ES-I3 (cell line): Measurements from ENCODE around the gene PDE4B.

Experiments used
- H3K36me3 ChIP-seq: 2 replicates; pipeline ENCODE4 v1.6.1; 2013; ENCODE audit warnings: mild to moderate bottlenecking, low read length, control low read depth, moderate library complexity; ENCODE audit not compliant: insufficient read depth
- H3K4me1 ChIP-seq: 2 replicates; pipeline ENCODE4 v1.6.1; 2013; ENCODE audit warnings: mild to moderate bottlenecking, control low read depth, low read length; ENCODE audit not compliant: insufficient read depth
- H3K9ac ChIP-seq: 2 replicates; pipeline ENCODE4 v1.6.1; 2013; ENCODE audit warnings: low read depth, mild to moderate bottlenecking, low read length, moderate library complexity
- H3K9me3 ChIP-seq: 2 replicates; pipeline ENCODE4 v1.6.1; 2013; ENCODE audit warnings: mild to moderate bottlenecking, low read length, moderate library complexity; ENCODE audit not compliant: control insufficient read depth, insufficient read depth

PDE4B gene

DNA sequence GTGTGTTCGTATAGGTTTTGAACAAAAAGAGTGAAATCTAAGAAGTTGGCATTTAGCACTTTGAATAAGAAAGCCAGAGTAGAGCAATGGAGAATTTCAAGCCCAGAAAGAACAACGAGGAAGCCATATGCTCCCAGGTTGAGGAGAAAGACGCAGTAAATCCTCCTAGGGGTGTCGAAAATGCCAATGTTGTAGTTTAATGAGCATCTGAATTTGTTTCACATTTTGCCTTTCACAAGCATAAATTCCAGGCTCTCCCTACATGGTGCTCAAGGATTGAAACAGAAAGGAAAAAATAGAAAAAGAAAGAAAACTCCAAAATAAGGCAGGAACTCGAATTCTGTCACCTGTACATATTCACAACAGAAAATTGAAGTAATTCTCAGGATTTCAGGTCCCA lies 476.5 kb downstream of the PDE4B start:
- H3K4me1 ChIP-seq, result peaks cover 19% of the 10 kb centered on the region

DNA sequence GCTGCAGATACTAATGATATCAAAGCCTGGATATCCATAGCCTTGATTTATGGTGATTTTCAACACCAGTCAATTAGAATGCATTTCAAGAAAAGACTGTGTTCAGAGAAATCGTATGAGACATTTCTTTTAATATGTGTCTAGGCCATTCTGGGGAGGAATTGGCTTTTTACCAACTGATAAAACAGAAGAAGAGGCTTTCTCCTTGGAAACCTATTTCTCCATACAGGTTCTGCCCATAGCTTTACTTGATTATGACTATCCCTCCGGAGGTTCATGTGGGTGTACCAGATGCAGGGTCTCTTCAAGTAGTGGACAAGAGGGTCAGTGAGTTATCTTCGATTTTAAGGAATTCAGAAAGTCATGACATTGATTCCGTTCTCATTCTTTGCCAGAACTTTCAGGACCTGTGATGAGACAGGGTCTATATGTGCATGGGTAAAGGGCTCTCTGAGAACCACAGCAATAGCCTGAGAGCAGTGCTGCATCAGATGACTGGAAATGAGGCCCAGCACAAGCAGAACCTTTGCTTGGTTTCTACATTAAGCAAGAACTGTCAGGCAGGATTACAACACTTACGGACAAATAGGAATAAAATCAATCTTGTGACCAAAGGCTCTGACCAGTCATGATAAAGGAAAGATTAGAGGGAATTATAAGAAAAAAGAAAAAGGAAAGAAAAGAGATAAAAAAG lies 477.6 kb downstream of the PDE4B start:
- Histone ChIP-seq H3K4me1 (peaks cover 15% of the 10 kb centered on the region), H3K9me3 (no peaks in the 10 kb centered on the region), H3K9ac (no peak overlapping the region), H3K36me3 (no peaks in the 10 kb centered on the region)

More for the DNA sequence above, 476.5 kb downstream of the PDE4B start:
- no peaks in the 10 kb centered on the region for H3K36me3 ChIP-seq
- no peak overlapping the region; the same call in 1 of the 2 replicates for H3K9ac ChIP-seq
- no peaks in the 10 kb centered on the region for H3K9me3 ChIP-seq

DNA sequence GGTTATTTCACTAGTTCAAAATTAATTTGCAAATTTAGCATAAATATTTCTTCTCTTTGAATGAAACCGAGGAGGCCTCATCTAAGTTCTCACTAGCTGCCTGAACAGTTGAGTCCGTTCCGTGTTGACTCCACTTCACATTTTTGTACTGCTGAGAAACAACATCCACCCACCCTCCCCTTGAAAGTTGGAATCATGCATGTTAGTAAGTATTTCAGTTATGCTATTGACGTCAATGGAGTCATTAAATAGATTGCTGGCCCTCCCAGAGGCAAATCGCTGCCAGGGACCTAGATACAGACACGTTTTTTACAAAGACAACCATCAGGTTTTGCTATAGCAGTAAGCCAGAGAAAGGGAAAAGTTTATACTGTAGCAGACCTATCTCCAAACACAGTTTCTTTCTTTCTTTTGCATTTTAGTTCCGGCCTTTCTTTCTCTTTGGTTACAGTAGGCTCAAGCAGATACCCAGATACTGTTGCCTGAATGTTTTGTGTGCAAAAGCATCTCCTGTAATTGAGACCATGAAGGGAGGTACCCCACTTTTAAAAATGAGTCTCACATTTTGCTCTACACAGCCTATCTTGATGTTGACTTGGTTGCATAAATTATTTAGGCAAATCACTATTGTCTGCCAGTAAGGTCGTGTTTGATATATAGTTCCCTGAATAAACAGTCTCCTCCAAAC lies 478.7 kb downstream of the PDE4B start:
- H3K9ac ChIP-seq, result peak overlapping the region; percentile 2; the same call in 1 of the 2 replicates
- H3K4me1 ChIP-seq, result peaks cover 21% of the 10 kb centered on the region
- no peaks in the 10 kb centered on the region for H3K9me3 ChIP-seq

DNA sequence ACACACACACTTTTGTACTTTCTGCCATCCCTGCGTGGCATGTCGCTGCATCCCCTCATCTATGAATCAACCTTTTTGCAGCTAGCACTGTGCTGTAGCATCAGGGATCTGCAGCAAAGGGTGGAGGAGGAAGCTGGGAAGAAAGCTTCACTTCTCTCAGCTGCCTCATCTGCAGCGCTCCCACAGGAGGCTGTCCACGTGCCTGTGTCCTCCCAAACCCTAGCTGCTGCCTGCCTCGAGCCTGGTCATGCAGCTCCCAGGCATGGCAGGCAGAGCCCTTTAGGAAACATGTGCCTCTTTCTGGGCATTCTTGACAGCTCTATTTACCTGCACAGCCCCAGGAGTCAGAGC lies 479.2 kb downstream of the PDE4B start:
- Histone ChIP-seq H3K4me1 (peaks cover 21% of the 10 kb centered on the region), H3K9ac (no peak overlapping the region), H3K9me3 (no peaks in the 10 kb centered on the region), H3K36me3 (no peaks in the 10 kb centered on the region)

More for the DNA sequence above, 478.7 kb downstream of the PDE4B start:
- H3K36me3 ChIP-seq, result no peaks in the 10 kb centered on the region

DNA sequence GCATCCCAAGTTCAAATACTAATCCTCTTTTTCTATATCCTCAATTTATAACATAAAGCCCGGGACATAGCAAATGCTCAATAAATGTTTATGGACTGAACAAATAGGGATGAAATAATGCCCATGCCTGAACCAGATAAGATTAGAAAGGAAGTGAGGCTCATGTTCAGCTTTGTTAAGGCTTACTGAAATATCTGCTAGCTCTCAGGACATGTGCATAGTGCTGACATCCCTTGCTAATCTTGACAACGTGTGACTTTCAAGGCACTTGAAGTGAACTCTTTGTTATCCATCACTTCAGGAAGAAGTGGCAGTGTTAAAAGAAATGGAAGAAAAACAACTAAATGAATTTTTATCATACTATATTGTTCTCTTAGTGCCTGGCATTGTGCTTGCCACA lies 481.0 kb downstream of the PDE4B start:
- Histone ChIP-seq H3K36me3 (no peaks in the 10 kb centered on the region), H3K4me1 (peaks cover 26% of the 10 kb centered on the region), H3K9ac (no peak overlapping the region), H3K9me3 (no peaks in the 10 kb centered on the region)

DNA sequence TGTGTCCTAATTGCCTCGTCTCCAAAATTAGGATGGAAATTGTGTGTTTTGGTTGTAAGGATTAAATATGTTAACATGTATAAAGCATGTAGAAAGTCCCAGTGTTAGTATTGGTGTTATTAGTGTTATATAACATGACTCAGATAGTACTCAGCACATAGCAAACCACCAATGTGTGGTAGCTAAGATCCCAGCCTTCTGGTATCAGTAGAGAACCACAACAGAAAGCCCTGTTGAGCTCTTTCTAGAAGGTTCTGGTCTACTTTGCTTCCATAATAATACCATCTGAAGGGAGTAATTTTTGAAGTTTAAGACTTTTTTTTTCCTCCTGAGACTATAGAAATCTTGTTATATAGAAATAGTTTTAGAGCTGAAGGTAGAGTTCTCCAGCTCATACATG lies 481.9 kb downstream of the PDE4B start:
- H3K9me3 ChIP-seq, result no peaks in the 10 kb centered on the region
- no peak overlapping the region for H3K9ac ChIP-seq
- peaks cover 24% of the 10 kb centered on the region for H3K4me1 ChIP-seq
- no peaks in the 10 kb centered on the region for H3K36me3 ChIP-seq

DNA sequence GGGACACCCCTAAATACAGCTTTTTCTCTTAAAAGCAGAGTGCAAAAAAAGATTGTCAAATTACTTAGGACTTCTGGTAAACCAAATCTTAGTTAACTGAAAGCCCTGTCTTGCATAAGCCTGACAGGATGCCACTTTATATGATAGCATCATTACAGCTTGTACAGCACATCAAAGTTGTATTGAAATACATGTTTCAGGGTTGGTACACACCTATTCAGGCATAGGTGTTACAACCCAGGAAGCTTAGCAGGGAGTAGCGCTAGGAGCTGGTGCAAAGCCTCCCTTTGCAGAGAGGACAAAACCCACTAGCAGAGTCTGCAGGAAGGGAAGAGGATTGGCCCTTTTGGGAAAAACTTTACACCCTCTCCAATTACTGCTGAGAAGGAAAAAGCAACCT lies 482.4 kb downstream of the PDE4B start:
- Histone ChIP-seq H3K9ac (no peak overlapping the region), H3K4me1 (peaks cover 24% of the 10 kb centered on the region), H3K36me3 (no peaks in the 10 kb centered on the region), H3K9me3 (no peaks in the 10 kb centered on the region)

DNA sequence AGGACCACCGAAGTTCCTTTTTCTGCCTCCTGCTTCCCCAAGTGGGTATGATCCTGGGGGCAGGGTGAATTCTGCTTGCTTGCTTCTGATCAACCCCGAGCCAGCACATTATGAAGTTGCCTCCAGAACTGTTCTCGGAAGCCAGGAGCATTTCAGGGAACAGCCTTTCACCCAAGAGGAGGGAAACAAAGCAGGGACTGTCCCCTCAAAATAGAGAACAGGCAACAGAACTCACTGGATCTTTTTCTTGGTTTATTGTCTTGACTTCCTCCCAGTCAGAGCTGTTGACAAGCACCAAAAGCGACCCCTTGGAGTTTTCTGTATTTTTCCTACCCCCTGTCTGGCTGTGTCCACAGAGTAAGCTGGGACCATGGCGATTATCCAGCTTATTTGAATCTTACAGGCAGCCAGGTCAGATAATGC lies 482.9 kb downstream of the PDE4B start:
- Histone ChIP-seq H3K9ac (no peak overlapping the region), H3K9me3 (no peaks in the 10 kb centered on the region), H3K4me1 (peaks cover 24% of the 10 kb centered on the region), H3K36me3 (no peaks in the 10 kb centered on the region)

DNA sequence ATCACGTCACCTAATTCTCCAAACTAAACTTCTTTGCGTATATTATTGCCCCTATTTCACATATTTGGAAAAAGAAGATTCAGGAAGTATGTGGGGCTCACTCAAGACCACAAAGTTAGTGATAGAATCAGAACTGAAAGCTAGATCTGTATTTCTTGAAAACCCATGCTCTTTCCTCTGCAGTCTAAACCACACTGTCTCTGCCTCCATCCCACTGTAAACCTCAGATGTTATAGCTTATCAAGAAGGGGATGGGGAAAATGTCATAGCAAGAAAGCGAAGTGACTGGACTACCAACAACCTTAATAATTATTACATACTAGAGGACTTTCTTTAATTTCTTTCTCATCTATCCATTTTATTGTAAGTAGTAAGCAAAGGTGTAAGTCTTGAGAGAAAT lies 483.5 kb downstream of the PDE4B start:
- peaks cover 24% of the 10 kb centered on the region for H3K4me1 ChIP-seq
- no peaks in the 10 kb centered on the region for H3K9me3 ChIP-seq
- no peak overlapping the region for H3K9ac ChIP-seq
- H3K36me3 ChIP-seq, result no peaks in the 10 kb centered on the region

DNA sequence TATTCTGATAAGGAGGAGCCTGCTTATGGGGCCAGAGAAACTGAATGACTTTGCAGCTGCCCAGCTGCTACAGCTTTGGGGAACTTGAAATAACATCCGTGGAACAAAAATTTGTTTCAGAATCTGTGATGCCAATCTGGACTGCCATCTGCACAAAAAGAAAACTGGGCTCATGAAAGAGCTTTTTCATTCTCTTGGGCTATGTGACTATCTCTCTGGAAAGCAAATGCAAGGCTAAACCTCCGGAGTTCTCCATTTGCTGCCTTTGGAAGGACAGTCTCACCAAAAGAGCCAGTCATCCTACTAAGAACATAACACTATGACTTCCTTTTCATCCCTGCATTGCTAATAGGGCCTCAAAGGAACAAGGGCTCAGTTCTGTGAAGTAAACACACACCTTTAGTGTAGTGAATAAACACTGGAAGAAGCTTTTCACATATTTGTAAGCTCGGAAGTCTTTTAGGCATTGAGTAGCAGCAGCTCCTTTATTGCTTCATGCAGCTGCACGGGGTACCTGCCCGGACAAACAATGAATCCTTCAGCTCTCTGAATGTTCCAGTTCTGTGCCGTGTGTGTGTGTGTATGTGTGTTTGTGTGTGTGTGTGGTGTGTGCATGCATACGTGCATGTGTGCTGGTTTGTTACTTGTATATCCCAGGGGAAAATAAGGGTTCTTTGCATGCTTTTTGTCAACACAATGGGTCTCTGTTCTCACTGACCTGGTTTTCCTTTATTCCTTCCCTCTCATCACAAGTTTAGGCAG lies 485.7 kb downstream of the PDE4B start:
- H3K9ac ChIP-seq, result no peak overlapping the region
- peaks cover 14% of the 10 kb centered on the region for H3K4me1 ChIP-seq
- H3K36me3 ChIP-seq, result no peaks in the 10 kb centered on the region
- H3K9me3 ChIP-seq, result no peaks in the 10 kb centered on the region

DNA sequence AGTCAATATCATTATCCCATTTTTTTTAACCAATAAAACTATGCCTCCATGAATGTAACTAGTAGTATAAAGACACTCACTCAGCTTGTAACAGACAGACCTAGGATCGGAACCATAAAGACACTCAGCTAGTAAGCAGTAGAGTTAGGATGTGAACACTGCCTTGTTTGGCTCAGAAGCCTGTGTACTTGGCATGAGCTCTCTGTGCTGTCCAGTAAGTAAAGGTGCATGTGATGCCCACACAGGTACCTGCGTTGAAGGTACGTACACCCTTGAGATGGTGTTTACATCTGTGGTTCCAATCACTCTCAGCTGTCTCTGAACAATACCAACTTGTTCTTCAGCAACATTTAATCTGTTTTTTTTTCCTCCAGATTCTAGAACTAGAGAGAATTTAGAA lies 489.1 kb downstream of the PDE4B start:
- Histone ChIP-seq H3K9me3 (no peaks in the 10 kb centered on the region), H3K36me3 (no peaks in the 10 kb centered on the region), H3K4me1 (peaks cover 9% of the 10 kb centered on the region), H3K9ac (no peak overlapping the region)

DNA sequence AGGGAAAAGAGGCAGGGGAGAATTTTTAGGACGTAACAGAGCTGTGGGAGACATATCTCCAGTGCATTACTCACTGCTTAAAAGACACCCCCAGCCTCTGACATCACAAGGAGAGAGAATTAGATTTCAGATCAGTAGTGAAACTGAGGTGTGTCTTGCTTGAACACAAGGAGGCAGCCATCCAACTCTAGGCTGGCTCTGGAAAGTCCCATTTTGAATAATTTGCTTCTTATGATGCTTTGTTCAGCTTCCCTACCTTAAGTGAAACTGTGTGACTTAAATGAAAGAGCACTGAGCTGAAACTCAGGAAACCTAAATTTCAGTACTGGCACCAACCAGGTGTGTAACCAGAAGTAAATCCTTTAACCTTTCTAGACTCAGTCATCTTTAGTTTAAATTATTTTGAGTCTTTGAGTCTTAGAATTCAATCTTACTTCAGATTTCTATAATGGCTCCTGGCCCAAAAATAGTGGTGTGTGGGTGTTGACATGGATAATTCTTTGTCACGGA lies 489.7 kb downstream of the PDE4B start:
- no peak overlapping the region for H3K9ac ChIP-seq
- no peaks in the 10 kb centered on the region for H3K36me3 ChIP-seq
- H3K4me1 ChIP-seq, result peaks cover 9% of the 10 kb centered on the region
- no peaks in the 10 kb centered on the region for H3K9me3 ChIP-seq

DNA sequence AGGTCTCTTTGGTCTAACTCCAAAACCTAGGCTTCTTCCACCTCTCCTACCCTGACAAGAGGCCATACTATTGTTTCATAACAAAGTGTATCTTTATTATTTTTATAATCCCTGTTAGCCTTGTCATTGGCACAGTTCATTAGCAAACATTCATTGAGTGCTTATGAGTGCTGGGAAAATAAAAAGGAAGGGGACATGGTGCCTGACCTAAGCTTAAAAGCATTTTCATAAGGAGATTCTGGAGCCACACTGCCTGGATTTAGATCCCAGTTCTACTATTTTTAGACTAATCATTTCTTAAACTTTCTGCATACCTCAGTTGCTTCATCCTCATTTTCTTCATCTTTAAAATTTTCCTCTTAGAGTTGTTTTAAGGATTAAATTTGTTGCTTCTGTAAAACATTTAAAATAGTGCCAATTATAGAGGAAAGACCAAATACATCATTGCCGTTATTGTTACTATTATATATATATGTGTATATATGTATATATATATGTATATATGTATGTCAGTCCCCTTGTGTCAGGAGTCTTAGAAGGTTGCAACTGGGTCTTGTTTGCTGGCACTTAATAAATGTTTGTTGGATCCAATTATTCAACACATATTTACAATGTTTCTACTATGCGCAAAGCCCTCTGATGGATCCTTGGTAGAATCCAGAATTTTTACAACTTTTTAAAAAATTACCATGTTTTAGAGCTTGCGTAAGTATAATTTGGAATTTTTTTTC lies 490.4 kb downstream of the PDE4B start:
- Histone ChIP-seq H3K4me1 (peaks cover 9% of the 10 kb centered on the region), H3K9me3 (no peaks in the 10 kb centered on the region), H3K9ac (no peak overlapping the region), H3K36me3 (no peaks in the 10 kb centered on the region)

DNA sequence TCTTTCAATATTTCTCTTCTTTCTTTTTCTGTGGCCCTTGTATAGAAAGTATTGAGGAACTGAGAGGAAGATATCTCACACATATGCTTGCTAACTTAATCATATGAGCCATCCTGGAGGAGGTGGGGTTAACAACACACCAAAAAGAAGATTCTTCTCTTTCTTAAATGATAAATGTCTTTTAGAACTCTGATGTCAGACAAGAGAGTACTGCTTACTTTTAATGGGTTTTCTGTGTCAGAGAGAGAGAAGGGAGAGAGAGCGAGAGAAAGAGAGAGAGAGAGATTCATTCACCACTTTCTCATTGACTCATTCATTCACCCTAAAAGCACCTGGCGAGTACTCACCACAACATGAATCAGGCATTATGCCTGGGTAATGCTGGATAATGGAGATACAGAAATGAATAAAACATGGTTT lies 490.9 kb downstream of the PDE4B start:
- peaks cover 4% of the 10 kb centered on the region for H3K4me1 ChIP-seq
- H3K36me3 ChIP-seq, result no peaks in the 10 kb centered on the region
- H3K9ac ChIP-seq, result no peak overlapping the region
- H3K9me3 ChIP-seq, result no peaks in the 10 kb centered on the region
